Neural cell (in vitro differentiated cells): Measurements from ENCODE around the gene S100B.

Experiments used
- CTCF ChIP-seq: fragments of 450-650 bp; IDR thresholded peaks from 2 replicates; pipeline ENCODE4 v1.5.1; 2014; ENCODE audit warnings: antibody characterized with exemption, mild to moderate bottlenecking, moderate library complexity; ENCODE audit not compliant: poor library complexity, severe bottlenecking
- EP300 ChIP-seq: fragments of 450-650 bp; conservative IDR thresholded peaks from 2 replicates; pipeline ENCODE4 v1.6.1; 2014; ENCODE audit warnings: antibody characterized with exemption, mild to moderate bottlenecking, moderate library complexity; ENCODE audit not compliant: poor library complexity, severe bottlenecking
- EZH2 ChIP-seq: fragments of 200-600, 300-800 bp; shearing (Covaris generic), sonication (generic); IDR thresholded peaks from 2 replicates; pipeline ENCODE4 v1.6.1; 2014; ENCODE audit warnings: antibody characterized with exemption, low read length, borderline replicate concordance, mild to moderate bottlenecking; ENCODE audit not compliant: insufficient read depth, poor library complexity, severe bottlenecking
- POLR2AphosphoS5 ChIP-seq: IDR thresholded peaks from 2 replicates; pipeline ENCODE4 v1.6.1; 2012
- TAF1 ChIP-seq: IDR thresholded peaks from 2 replicates; pipeline ENCODE4 v1.6.1; 2012; ENCODE audit warnings: low read depth
- TF ChIP-seq, protein P1 (sequence below): IDR thresholded peaks from 2 replicates; pipeline ENCODE4 v1.6.1; 2012; ENCODE audit warnings: borderline replicate concordance

- no peak for TF ChIP-seq CTCF
- TF ChIP-seq EZH2 = no peak
- no peak for TF ChIP-seq TAF1
- TF ChIP-seq EP300 = no peak
- no peak for TF ChIP-seq POLR2AphosphoS5
- TF ChIP-seq, protein P1, sequence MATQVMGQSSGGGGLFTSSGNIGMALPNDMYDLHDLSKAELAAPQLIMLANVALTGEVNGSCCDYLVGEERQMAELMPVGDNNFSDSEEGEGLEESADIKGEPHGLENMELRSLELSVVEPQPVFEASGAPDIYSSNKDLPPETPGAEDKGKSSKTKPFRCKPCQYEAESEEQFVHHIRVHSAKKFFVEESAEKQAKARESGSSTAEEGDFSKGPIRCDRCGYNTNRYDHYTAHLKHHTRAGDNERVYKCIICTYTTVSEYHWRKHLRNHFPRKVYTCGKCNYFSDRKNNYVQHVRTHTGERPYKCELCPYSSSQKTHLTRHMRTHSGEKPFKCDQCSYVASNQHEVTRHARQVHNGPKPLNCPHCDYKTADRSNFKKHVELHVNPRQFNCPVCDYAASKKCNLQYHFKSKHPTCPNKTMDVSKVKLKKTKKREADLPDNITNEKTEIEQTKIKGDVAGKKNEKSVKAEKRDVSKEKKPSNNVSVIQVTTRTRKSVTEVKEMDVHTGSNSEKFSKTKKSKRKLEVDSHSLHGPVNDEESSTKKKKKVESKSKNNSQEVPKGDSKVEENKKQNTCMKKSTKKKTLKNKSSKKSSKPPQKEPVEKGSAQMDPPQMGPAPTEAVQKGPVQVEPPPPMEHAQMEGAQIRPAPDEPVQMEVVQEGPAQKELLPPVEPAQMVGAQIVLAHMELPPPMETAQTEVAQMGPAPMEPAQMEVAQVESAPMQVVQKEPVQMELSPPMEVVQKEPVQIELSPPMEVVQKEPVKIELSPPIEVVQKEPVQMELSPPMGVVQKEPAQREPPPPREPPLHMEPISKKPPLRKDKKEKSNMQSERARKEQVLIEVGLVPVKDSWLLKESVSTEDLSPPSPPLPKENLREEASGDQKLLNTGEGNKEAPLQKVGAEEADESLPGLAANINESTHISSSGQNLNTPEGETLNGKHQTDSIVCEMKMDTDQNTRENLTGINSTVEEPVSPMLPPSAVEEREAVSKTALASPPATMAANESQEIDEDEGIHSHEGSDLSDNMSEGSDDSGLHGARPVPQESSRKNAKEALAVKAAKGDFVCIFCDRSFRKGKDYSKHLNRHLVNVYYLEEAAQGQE = no peak
Measured at GRCh38 chr21:46555678-46556077, 49.2 kb downstream of the S100B start.
